GM19438 (cell line): Measurements from ENCODE around the gene ITGA11.
"Not testable (repeated sequence)": the region's sequence is repeated elsewhere in the genome, so short reads cannot be mapped to it uniquely, and the experiment has no call there.

ENCODE experiments used
- ATAC-seq: cut with Tn5 transposase; IDR thresholded peaks from one replicate; pipeline ENCODE4 v1.9.1; 2021; ENCODE audit warnings: low read depth; ENCODE audit not compliant: unreplicated experiment

Gene ITGA11

GRCh38 chr15:68427366-68427765, 4.6 kb downstream of the ITGA11 start:
- ATAC-seq = no peak

GRCh38 chr15:68426116-68426515, 5.8 kb downstream of the ITGA11 start:
- no peak for ATAC-seq

GRCh38 chr15:68425428-68426060, 6.4 kb downstream of the ITGA11 start:
- no peak for ATAC-seq

- no peak for ATAC-seq
These were observed 7.1 kb downstream of the ITGA11 start for GRCh38 chr15:68424754-68425390.

GRCh38 chr15:68423359-68424296, 8.3 kb downstream of the ITGA11 start:
- no peak for ATAC-seq

GRCh38 chr15:68422403-68423145, 9.4 kb downstream of the ITGA11 start:
- not testable (repeated sequence) for ATAC-seq

GRCh38 chr15:68421798-68422402, 10.1 kb downstream of the ITGA11 start:
- ATAC-seq = no peak

GRCh38 chr15:68421115-68421551, 10.8 kb downstream of the ITGA11 start:
- ATAC-seq = no peak

- ATAC-seq = no peak
These were observed 11.7 kb downstream of the ITGA11 start for GRCh38 chr15:68420186-68420684.

GRCh38 chr15:68419301-68420175, 12.4 kb downstream of the ITGA11 start:
- no peak for ATAC-seq

- ATAC-seq = no peak
These were observed 13.3 kb downstream of the ITGA11 start for GRCh38 chr15:68418611-68419161.

- ATAC-seq = no peak
These were observed 14.1 kb downstream of the ITGA11 start for GRCh38 chr15:68417897-68418296.

GRCh38 chr15:68417051-68417450, 14.9 kb downstream of the ITGA11 start:
- ATAC-seq = no peak

- ATAC-seq = no peak
These were observed 15.8 kb downstream of the ITGA11 start for GRCh38 chr15:68416158-68416535.

GRCh38 chr15:68415501-68416157, 16.3 kb downstream of the ITGA11 start:
- ATAC-seq = no peak

- no peak for ATAC-seq
These were observed 16.9 kb downstream of the ITGA11 start for GRCh38 chr15:68415061-68415460.

GRCh38 chr15:68414591-68414990, 17.4 kb downstream of the ITGA11 start:
- ATAC-seq = no peak

GRCh38 chr15:68414206-68414555, 17.8 kb downstream of the ITGA11 start:
- no peak for ATAC-seq
